ENCODE data around the gene SLFN14.

The SLFN14 gene

GRCh38 chr17:35515027-35515426 lies 45.6 kb downstream of the SLFN14 start:
- no peak for ATAC-seq
- TF ChIP-seq BACH2 (CRISPR knock-in tag; IDR thresholded peaks at IDR 0.05; ENCODE audit: borderline replicate concordance) (no peak), OSR1 (CRISPR knock-in tag; IDR thresholded peaks at IDR 0.05) (no peak), PPARA (CRISPR knock-in tag; IDR thresholded peaks at IDR 0.05; ENCODE audit: borderline replicate concordance) (no peak), ZFP30 (CRISPR knock-in tag; IDR thresholded peaks at IDR 0.05) (no peak), PATZ1 (CRISPR knock-in tag; IDR thresholded peaks at IDR 0.05; ENCODE audit: borderline replicate concordance) (no peak), TCF4 (CRISPR knock-in tag; IDR thresholded peaks at IDR 0.05; ENCODE audit: borderline replicate concordance) (no peak)

GRCh38 chr17:35514564-35514963 lies 46.1 kb downstream of the SLFN14 start:
- no peak for ATAC-seq
- no peak for TF ChIP-seq BACH2 (CRISPR knock-in tag; IDR thresholded peaks at IDR 0.05; ENCODE audit: borderline replicate concordance)
- no peak for TF ChIP-seq ZNF70 (CRISPR knock-in tag; IDR thresholded peaks at IDR 0.05)
- no peak for TF ChIP-seq OSR1 (CRISPR knock-in tag; IDR thresholded peaks at IDR 0.05)
- no peak for TF ChIP-seq CSDC2 (CRISPR knock-in tag; IDR thresholded peaks at IDR 0.05)
- no peak for TF ChIP-seq GLIS3 (CRISPR knock-in tag; IDR thresholded peaks at IDR 0.05)
- no peak for TF ChIP-seq TCF4 (CRISPR knock-in tag; IDR thresholded peaks at IDR 0.05; ENCODE audit: borderline replicate concordance)
- no peak for TF ChIP-seq ZNF565 (CRISPR knock-in tag; conservative IDR thresholded peaks at IDR 0.05; ENCODE audit: low read depth)
- TF ChIP-seq ISL1 (CRISPR knock-in tag; IDR thresholded peaks at IDR 0.05): no peak
- TF ChIP-seq ARNTL (CRISPR knock-in tag; IDR thresholded peaks at IDR 0.05; ENCODE audit: borderline replicate concordance, low read depth): no peak
- TF ChIP-seq ZNF8 (CRISPR knock-in tag; IDR thresholded peaks at IDR 0.05): no peak
